ENCODE data around the gene TGM5. TPM values are rescaled to one million over a fixed set of nuclear protein-coding genes. Genes with fewer than 3 reads are reported as not detected.
"Not testable (repeated sequence)": the region's sequence is repeated elsewhere in the genome, so short reads cannot be mapped to it uniquely, and the experiment has no call there.

TGM5 gene
- total RNA-seq, 2 donors from 2014 or later, result not detected

DNA sequence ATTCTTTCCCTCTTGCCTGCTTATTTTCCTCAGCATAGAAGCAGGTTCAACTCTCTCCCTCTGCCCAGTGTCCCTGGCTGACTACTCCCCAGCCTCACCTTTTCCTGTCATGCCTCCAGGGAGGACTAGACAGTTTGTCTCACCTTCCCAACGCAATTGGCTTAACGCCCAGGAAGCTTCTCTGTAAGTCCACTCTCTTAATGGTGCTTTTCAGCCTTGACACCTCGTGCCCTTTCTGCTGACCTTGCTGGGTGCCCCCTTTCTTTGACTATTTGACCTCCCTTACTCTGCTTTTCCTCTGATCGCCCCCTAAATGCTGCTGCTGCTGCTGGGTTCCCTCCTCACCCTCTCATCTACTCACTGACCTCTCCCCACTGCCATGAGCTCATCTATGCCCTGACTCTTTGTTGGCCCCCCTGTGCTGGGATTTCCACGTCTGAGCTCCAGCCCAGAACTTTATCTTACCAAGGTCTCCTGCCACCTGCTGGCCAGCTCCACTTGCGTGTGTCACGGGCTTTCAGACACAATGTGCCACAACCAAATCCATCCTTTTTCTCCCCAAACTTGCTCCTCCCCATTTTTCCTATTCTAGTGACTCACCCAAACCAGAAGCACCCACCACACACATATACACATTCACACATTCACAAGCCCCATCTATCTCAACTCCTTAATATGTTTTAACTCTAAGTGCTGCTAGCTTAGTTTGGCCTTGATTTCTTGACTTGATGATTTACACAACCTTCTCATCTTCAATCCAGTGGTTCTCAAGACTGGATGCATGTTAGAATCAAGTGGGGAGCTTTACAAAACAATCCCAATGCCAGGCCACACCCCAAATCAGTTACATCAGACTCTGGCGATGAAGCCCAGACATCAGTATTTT, 62.5 kb downstream of the TGM5 start:
- Histone ChIP-seq H3K27ac (ENCODE audit: low read depth, low read length) (no peak overlapping the region), H3K4me1 (ENCODE audit: control insufficient read depth, insufficient read depth, low read length) (no peaks in the 10 kb centered on the region), H3K9me3 (ENCODE audit: control insufficient read depth, low read length) (no peaks in the 10 kb centered on the region), H3K36me3 (ENCODE audit: control insufficient read depth, insufficient read depth, low read length) (no peaks in the 10 kb centered on the region), H3K27me3 (ENCODE audit: control insufficient read depth, insufficient read depth, low read length, poor library complexity, severe bottlenecking) (no peaks in the 10 kb centered on the region), H3K4me3 (ENCODE audit: low read length) (no peak overlapping the region), H3K9ac (ENCODE audit: extremely low read depth, low read length, poor library complexity, severe bottlenecking) (no peak overlapping the region)
- Mint-ChIP-seq H3K36me3 (ENCODE audit: low read depth) (peaks cover 4% of the 10 kb centered on the region), H3K4me3 (no peak overlapping the region), H3K27ac (no peak overlapping the region), H3K27me3 (ENCODE audit: insufficient read depth) (peaks cover 9% of the 10 kb centered on the region), H3K9me3 (peaks cover 6% of the 10 kb centered on the region), H3K4me1 (no peaks in the 10 kb centered on the region)
- TF ChIP-seq, protein P1, sequence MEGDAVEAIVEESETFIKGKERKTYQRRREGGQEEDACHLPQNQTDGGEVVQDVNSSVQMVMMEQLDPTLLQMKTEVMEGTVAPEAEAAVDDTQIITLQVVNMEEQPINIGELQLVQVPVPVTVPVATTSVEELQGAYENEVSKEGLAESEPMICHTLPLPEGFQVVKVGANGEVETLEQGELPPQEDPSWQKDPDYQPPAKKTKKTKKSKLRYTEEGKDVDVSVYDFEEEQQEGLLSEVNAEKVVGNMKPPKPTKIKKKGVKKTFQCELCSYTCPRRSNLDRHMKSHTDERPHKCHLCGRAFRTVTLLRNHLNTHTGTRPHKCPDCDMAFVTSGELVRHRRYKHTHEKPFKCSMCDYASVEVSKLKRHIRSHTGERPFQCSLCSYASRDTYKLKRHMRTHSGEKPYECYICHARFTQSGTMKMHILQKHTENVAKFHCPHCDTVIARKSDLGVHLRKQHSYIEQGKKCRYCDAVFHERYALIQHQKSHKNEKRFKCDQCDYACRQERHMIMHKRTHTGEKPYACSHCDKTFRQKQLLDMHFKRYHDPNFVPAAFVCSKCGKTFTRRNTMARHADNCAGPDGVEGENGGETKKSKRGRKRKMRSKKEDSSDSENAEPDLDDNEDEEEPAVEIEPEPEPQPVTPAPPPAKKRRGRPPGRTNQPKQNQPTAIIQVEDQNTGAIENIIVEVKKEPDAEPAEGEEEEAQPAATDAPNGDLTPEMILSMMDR (conservative IDR thresholded peaks at IDR 0.05), result peak; percentile 83
- WGBS, 2 experiments (ENCODE audit: insufficient coverage in 1 of 2, insufficient read length in 1 of 2), result 48 to 54% methylated on average over 7 to 8 of the region's 8 CpGs
- DNase-seq, result peak; percentile 86

DNA sequence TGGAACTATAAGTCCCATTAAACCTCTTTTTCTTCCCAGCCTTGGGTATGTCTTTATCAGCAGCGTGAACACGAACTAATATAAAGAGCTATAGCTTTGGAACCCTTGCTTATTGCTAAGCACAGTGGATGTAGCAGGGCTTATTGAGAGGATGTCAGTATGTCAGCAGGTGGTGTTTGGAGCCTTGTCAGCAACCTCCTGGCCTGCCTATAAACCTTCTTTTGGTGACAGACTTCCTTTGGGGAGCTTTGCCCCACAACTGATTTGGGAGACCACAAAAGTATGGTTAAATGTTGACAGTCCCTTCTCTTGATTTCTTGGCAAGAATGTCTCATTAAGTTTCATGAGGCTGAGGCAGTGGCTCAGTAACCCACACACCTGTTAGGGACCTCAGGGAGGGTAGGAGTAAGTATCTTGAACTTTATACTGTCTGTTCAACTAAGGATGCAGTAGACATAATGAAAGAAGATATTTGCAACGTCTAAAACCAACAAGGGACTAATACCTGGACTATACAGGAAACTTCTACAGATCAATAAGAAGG, 66.7 kb downstream of the TGM5 start:
- no peak overlapping the region for H3K4me3 ChIP-seq (ENCODE audit: low read length)
- Mint-ChIP-seq H3K27me3 (ENCODE audit: insufficient read depth) (peaks cover 2% of the 10 kb centered on the region), H3K36me3 (ENCODE audit: low read depth) (peaks cover 39% of the 10 kb centered on the region), H3K4me3 (no peak overlapping the region), H3K9me3 (peaks cover 26% of the 10 kb centered on the region), H3K27ac (no peak overlapping the region), H3K4me1 (no peaks in the 10 kb centered on the region)
- WGBS, 2 experiments (ENCODE audit: insufficient coverage in 1 of 2, insufficient read length in 1 of 2), result 83 to 84% methylated on average over 1 to 3 of the region's 3 CpGs
- DNase-seq, result no peak
- H3K27ac ChIP-seq (ENCODE audit: low read depth, low read length), result no peak overlapping the region
- H3K36me3 ChIP-seq (ENCODE audit: control insufficient read depth, insufficient read depth, low read length), result peaks cover 23% of the 10 kb centered on the region
- peaks cover 6% of the 10 kb centered on the region for H3K9me3 ChIP-seq (ENCODE audit: control insufficient read depth, low read length)
- H3K4me1 ChIP-seq (ENCODE audit: control insufficient read depth, insufficient read depth, low read length), result no peaks in the 10 kb centered on the region
- no peaks in the 10 kb centered on the region for H3K27me3 ChIP-seq (ENCODE audit: control insufficient read depth, insufficient read depth, low read length, poor library complexity, severe bottlenecking)
- TF ChIP-seq, protein P1 (conservative IDR thresholded peaks at IDR 0.05), result no peak
- no peak overlapping the region for H3K9ac ChIP-seq (ENCODE audit: extremely low read depth, low read length, poor library complexity, severe bottlenecking)

GRCh38 chr15:43198992-43199391, 67.7 kb downstream of the TGM5 start:
- H3K36me3 Mint-ChIP-seq (ENCODE audit: low read depth), result peaks cover 46% of the 10 kb centered on the region
- no peak for DNase-seq
- Histone ChIP-seq H3K27me3 (ENCODE audit: control insufficient read depth, insufficient read depth, low read length, poor library complexity, severe bottlenecking) (no peaks in the 10 kb centered on the region), H3K36me3 (ENCODE audit: control insufficient read depth, insufficient read depth, low read length) (peaks cover 27% of the 10 kb centered on the region), H3K9me3 (ENCODE audit: control insufficient read depth, low read length) (peaks cover 6% of the 10 kb centered on the region), H3K9ac (ENCODE audit: extremely low read depth, low read length, poor library complexity, severe bottlenecking) (no peak overlapping the region), H3K27ac (ENCODE audit: low read depth, low read length) (no peak overlapping the region), H3K4me3 (ENCODE audit: low read length) (no peak overlapping the region), H3K4me1 (ENCODE audit: control insufficient read depth, insufficient read depth, low read length) (no peaks in the 10 kb centered on the region)
- TF ChIP-seq, protein P1 (conservative IDR thresholded peaks at IDR 0.05), result no peak
- 66 to 100% methylated on average over 2 to 3 of the region's 3 CpGs for WGBS, 2 experiments (ENCODE audit: insufficient coverage in 1 of 2, insufficient read length in 1 of 2)
- peaks cover 26% of the 10 kb centered on the region for H3K9me3 Mint-ChIP-seq
- H3K27me3 Mint-ChIP-seq (ENCODE audit: insufficient read depth), result peaks cover 2% of the 10 kb centered on the region
- no peaks in the 10 kb centered on the region for H3K4me1 Mint-ChIP-seq
- no peak overlapping the region for H3K4me3 Mint-ChIP-seq
- H3K27ac Mint-ChIP-seq, result no peak overlapping the region

DNA sequence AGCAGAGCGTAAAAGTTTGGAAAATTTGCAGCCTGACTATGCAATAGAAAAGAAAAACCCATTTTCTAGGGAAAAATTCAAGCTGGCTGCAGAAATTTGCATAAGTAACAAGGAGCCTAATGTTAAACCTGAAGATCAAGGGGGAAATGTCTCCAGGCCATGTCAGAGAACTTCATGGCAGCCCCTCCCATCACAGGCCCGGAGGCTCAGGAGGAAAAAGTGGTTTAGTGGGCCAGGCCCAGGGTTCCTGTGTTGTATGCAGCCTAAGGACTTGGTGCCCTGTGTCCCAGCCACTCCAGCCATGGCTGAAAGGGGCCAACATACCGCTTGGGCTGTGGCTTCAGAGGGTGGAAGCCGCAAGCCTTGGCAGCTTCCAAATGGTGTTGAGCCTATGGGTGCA, 68.2 kb downstream of the TGM5 start:
- H3K4me3 Mint-ChIP-seq; H3K4me1 Mint-ChIP-seq; H3K27ac ChIP-seq (ENCODE audit: low read depth, low read length); H3K27me3 Mint-ChIP-seq (ENCODE audit: insufficient read depth); H3K4me1 ChIP-seq (ENCODE audit: control insufficient read depth, insufficient read depth, low read length); H3K27ac Mint-ChIP-seq; H3K9ac ChIP-seq (ENCODE audit: extremely low read depth, low read length, poor library complexity, severe bottlenecking); DNase-seq; H3K27me3 ChIP-seq (ENCODE audit: control insufficient read depth, insufficient read depth, low read length, poor library complexity, severe bottlenecking); H3K9me3 ChIP-seq (ENCODE audit: control insufficient read depth, low read length); H3K4me3 ChIP-seq (ENCODE audit: low read length): not testable (repeated sequence)
- Mint-ChIP-seq H3K9me3 (peaks cover 26% of the 10 kb centered on the region), H3K36me3 (ENCODE audit: low read depth) (peaks cover 46% of the 10 kb centered on the region)
- WGBS, 2 experiments (ENCODE audit: insufficient coverage in 1 of 2, insufficient read length in 1 of 2), result 94 to 100% methylated on average over 1 to 4 of the region's 4 CpGs
- peaks cover 30% of the 10 kb centered on the region for H3K36me3 ChIP-seq (ENCODE audit: control insufficient read depth, insufficient read depth, low read length)

DNA sequence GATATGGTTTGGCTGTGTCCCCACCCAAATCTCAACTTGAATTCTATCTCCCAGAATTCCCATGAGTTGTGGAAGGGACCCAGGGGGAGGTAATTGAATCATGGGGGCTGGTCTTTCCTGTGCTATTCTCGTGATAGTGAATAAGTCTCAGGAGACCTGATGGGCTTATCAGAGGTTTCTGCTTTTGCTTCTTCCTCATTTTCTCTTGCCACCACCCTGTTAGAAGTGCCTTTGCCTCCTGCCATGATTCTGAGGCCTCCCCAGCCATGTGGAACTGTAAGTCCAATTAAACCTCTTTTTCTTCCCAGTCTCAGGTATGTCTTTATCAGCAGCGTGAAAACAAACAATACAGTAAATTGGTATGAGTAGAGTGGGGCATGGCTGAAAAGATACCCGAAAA, 69.0 kb downstream of the TGM5 start:
- H3K36me3 ChIP-seq (ENCODE audit: control insufficient read depth, insufficient read depth, low read length), result peaks cover 36% of the 10 kb centered on the region
- Mint-ChIP-seq H3K36me3 (ENCODE audit: low read depth) (peaks cover 52% of the 10 kb centered on the region), H3K9me3 (peaks cover 26% of the 10 kb centered on the region)
- H3K27me3 Mint-ChIP-seq (ENCODE audit: insufficient read depth); H3K4me1 Mint-ChIP-seq; H3K4me3 Mint-ChIP-seq; H3K9ac ChIP-seq (ENCODE audit: extremely low read depth, low read length, poor library complexity, severe bottlenecking); H3K4me1 ChIP-seq (ENCODE audit: control insufficient read depth, insufficient read depth, low read length); H3K4me3 ChIP-seq (ENCODE audit: low read length); DNase-seq; H3K27ac ChIP-seq (ENCODE audit: low read depth, low read length); H3K27ac Mint-ChIP-seq; H3K9me3 ChIP-seq (ENCODE audit: control insufficient read depth, low read length); H3K27me3 ChIP-seq (ENCODE audit: control insufficient read depth, insufficient read depth, low read length, poor library complexity, severe bottlenecking): not testable (repeated sequence)
- WGBS, 2 experiments (ENCODE audit: insufficient coverage in 1 of 2, insufficient read length in 1 of 2), result 94 to 100% methylated on average over 3 of the region's 3 CpGs

Data from endodermal cell (in vitro differentiated cells).